ENCODE results near the gene SPATA6.
"Not testable (repeated sequence)": the region's sequence is repeated elsewhere in the genome, so short reads cannot be mapped to it uniquely, and the experiment has no call there.

Gene SPATA6

GRCh38 chr1:48442864-48443619, 29.0 kb downstream of the SPATA6 start:
- no peak overlapping the region for H2BK120ac ChIP-seq (ENCODE audit: low read depth, low read length)
- no peak overlapping the region for H3K4me2 ChIP-seq (ENCODE audit: insufficient read depth, low read length, poor library complexity, severe bottlenecking)
- H3K9me3 ChIP-seq (replicated peaks in 1 of 2; ENCODE audit: control insufficient read depth in 2 of 2, insufficient read depth in 1 of 2, low read depth in 1 of 2, low read length in 2 of 2) = peaks cover 0 to 8% of the 10 kb centered on the region in 2 donors
- no peak overlapping the region for H2BK15ac ChIP-seq (ENCODE audit: low read length)
- H2BK12ac ChIP-seq (ENCODE audit: low read length) = no peak overlapping the region
- H4K91ac ChIP-seq (ENCODE audit: low read depth, low read length, poor library complexity) = no peak overlapping the region
- no peak overlapping the region for H2AK5ac ChIP-seq (ENCODE audit: low read depth, low read length)
- no peak overlapping the region for H3K9ac ChIP-seq (ENCODE audit: low read depth, low read length, poor library complexity)
- H3K79me1 ChIP-seq (ENCODE audit: low read depth, low read length) = no peaks in the 10 kb centered on the region
- no peaks in the 10 kb centered on the region for H3K27me3 ChIP-seq (ENCODE audit: control insufficient read depth in 3 of 3, insufficient read depth in 3 of 3, low read depth in 1 of 3, low read length in 3 of 3)
- peaks cover 0 to 2% of the 10 kb centered on the region in 2 donors for H3K4me1 ChIP-seq (ENCODE audit: control insufficient read depth in 2 of 2, insufficient read depth in 1 of 2, low read depth in 1 of 2, low read length in 2 of 2)
- H4K8ac ChIP-seq (ENCODE audit: low read depth, low read length) = no peak overlapping the region
- WGBS, 2 donors (ENCODE audit: extremely low coverage in 2 of 2, insufficient read length in 2 of 2, insufficient replicate concordance in 1 of 2) = no CpG with 5 or more reads among the region's 6 CpGs
- H3K14ac ChIP-seq (ENCODE audit: low read length) = no peak overlapping the region
- H3K23ac ChIP-seq (ENCODE audit: low read depth, low read length, poor library complexity) = no peak overlapping the region
- no peak overlapping the region for H2AFZ ChIP-seq (ENCODE audit: low read length)
- no peak overlapping the region for H3K4me3 ChIP-seq (ENCODE audit: low read length in 2 of 2)
- no peak overlapping the region for H3K27ac ChIP-seq (replicated peaks; ENCODE audit: low read length)
- no peak overlapping the region for H2BK5ac ChIP-seq (ENCODE audit: low read length)
- H3K36me3 ChIP-seq (replicated peaks in 1 of 2; ENCODE audit: control insufficient read depth in 2 of 2, insufficient read depth in 2 of 2, low read length in 2 of 2) = peaks cover 0 to 9% of the 10 kb centered on the region in 2 donors
- H3K4ac ChIP-seq (ENCODE audit: low read length) = no peak overlapping the region
- DNase-seq (ENCODE audit: low spot score) = no peak
- no peak overlapping the region for H3K18ac ChIP-seq (ENCODE audit: low read length)

GRCh38 chr1:48440786-48441185, 31.2 kb downstream of the SPATA6 start:
- no CpG with 5 or more reads among the region's 3 CpGs for WGBS, 2 donors (ENCODE audit: extremely low coverage in 2 of 2, insufficient read length in 2 of 2, insufficient replicate concordance in 1 of 2)
- H3K79me1 ChIP-seq (ENCODE audit: low read depth, low read length); H2BK15ac ChIP-seq (ENCODE audit: low read length); H3K4me1 ChIP-seq (ENCODE audit: control insufficient read depth in 2 of 2, insufficient read depth in 1 of 2, low read depth in 1 of 2, low read length in 2 of 2); H3K4me2 ChIP-seq (ENCODE audit: insufficient read depth, low read length, poor library complexity, severe bottlenecking); H3K27me3 ChIP-seq (ENCODE audit: control insufficient read depth in 3 of 3, insufficient read depth in 3 of 3, low read depth in 1 of 3, low read length in 3 of 3); DNase-seq (ENCODE audit: low spot score); H3K4me3 ChIP-seq (ENCODE audit: low read length in 2 of 2); H3K36me3 ChIP-seq (replicated peaks in 1 of 2; ENCODE audit: control insufficient read depth in 2 of 2, insufficient read depth in 2 of 2, low read length in 2 of 2); H2BK5ac ChIP-seq (ENCODE audit: low read length); H2AFZ ChIP-seq (ENCODE audit: low read length); H3K23ac ChIP-seq (ENCODE audit: low read depth, low read length, poor library complexity); H4K8ac ChIP-seq (ENCODE audit: low read depth, low read length); H3K27ac ChIP-seq (replicated peaks; ENCODE audit: low read length); H3K4ac ChIP-seq (ENCODE audit: low read length); H2AK5ac ChIP-seq (ENCODE audit: low read depth, low read length); H3K14ac ChIP-seq (ENCODE audit: low read length); H2BK12ac ChIP-seq (ENCODE audit: low read length); H2BK120ac ChIP-seq (ENCODE audit: low read depth, low read length); H4K91ac ChIP-seq (ENCODE audit: low read depth, low read length, poor library complexity); H3K9me3 ChIP-seq (replicated peaks in 1 of 2; ENCODE audit: control insufficient read depth in 2 of 2, insufficient read depth in 1 of 2, low read depth in 1 of 2, low read length in 2 of 2); H3K18ac ChIP-seq (ENCODE audit: low read length); H3K9ac ChIP-seq (ENCODE audit: low read depth, low read length, poor library complexity): not testable (repeated sequence)

GRCh38 chr1:48439380-48439779, 32.6 kb downstream of the SPATA6 start:
- Histone ChIP-seq H3K14ac (ENCODE audit: low read length) (no peak overlapping the region), H3K9ac (ENCODE audit: low read depth, low read length, poor library complexity) (no peak overlapping the region), H4K8ac (ENCODE audit: low read depth, low read length) (no peak overlapping the region), H2AFZ (ENCODE audit: low read length) (no peak overlapping the region), H3K36me3 (replicated peaks in 1 of 2; ENCODE audit: control insufficient read depth in 2 of 2, insufficient read depth in 2 of 2, low read length in 2 of 2) (no peaks in the 10 kb centered on the region), H4K91ac (ENCODE audit: low read depth, low read length, poor library complexity) (no peak overlapping the region), H2BK5ac (ENCODE audit: low read length) (no peak overlapping the region), H3K4me3 (ENCODE audit: low read length in 2 of 2) (no peak overlapping the region), H2BK12ac (ENCODE audit: low read length) (no peak overlapping the region), H2AK5ac (ENCODE audit: low read depth, low read length) (no peak overlapping the region), H3K4me2 (ENCODE audit: insufficient read depth, low read length, poor library complexity, severe bottlenecking) (no peak overlapping the region), H3K9me3 (replicated peaks in 1 of 2; ENCODE audit: control insufficient read depth in 2 of 2, insufficient read depth in 1 of 2, low read depth in 1 of 2, low read length in 2 of 2) (peaks cover 0 to 10% of the 10 kb centered on the region in 2 donors), H2BK120ac (ENCODE audit: low read depth, low read length) (no peak overlapping the region), H3K18ac (ENCODE audit: low read length) (no peak overlapping the region), H3K79me1 (ENCODE audit: low read depth, low read length) (no peaks in the 10 kb centered on the region), H2BK15ac (ENCODE audit: low read length) (no peak overlapping the region), H3K4me1 (ENCODE audit: control insufficient read depth in 2 of 2, insufficient read depth in 1 of 2, low read depth in 1 of 2, low read length in 2 of 2) (peaks cover 0 to 2% of the 10 kb centered on the region in 2 donors), H3K23ac (ENCODE audit: low read depth, low read length, poor library complexity) (no peak overlapping the region), H3K27ac (replicated peaks; ENCODE audit: low read length) (no peak overlapping the region), H3K4ac (ENCODE audit: low read length) (no peak overlapping the region), H3K27me3 (ENCODE audit: control insufficient read depth in 3 of 3, insufficient read depth in 3 of 3, low read depth in 1 of 3, low read length in 3 of 3) (no peaks in the 10 kb centered on the region)
- DNase-seq (ENCODE audit: low spot score) = no peak
- no CpG with 5 or more reads among the region's 9 CpGs for WGBS, 2 donors (ENCODE audit: extremely low coverage in 2 of 2, insufficient read length in 2 of 2, insufficient replicate concordance in 1 of 2)

- H3K18ac ChIP-seq (ENCODE audit: low read length); H3K4me2 ChIP-seq (ENCODE audit: insufficient read depth, low read length, poor library complexity, severe bottlenecking); H2AFZ ChIP-seq (ENCODE audit: low read length); H2BK12ac ChIP-seq (ENCODE audit: low read length); DNase-seq (ENCODE audit: low spot score); H4K91ac ChIP-seq (ENCODE audit: low read depth, low read length, poor library complexity); H3K23ac ChIP-seq (ENCODE audit: low read depth, low read length, poor library complexity); H3K4ac ChIP-seq (ENCODE audit: low read length); H3K36me3 ChIP-seq (replicated peaks in 1 of 2; ENCODE audit: control insufficient read depth in 2 of 2, insufficient read depth in 2 of 2, low read length in 2 of 2); H3K9ac ChIP-seq (ENCODE audit: low read depth, low read length, poor library complexity); H3K27ac ChIP-seq (replicated peaks; ENCODE audit: low read length); H2AK5ac ChIP-seq (ENCODE audit: low read depth, low read length); H2BK120ac ChIP-seq (ENCODE audit: low read depth, low read length); H4K8ac ChIP-seq (ENCODE audit: low read depth, low read length); H3K14ac ChIP-seq (ENCODE audit: low read length); H3K4me3 ChIP-seq (ENCODE audit: low read length in 2 of 2); H3K9me3 ChIP-seq (replicated peaks in 1 of 2; ENCODE audit: control insufficient read depth in 2 of 2, insufficient read depth in 1 of 2, low read depth in 1 of 2, low read length in 2 of 2); H2BK15ac ChIP-seq (ENCODE audit: low read length); H3K79me1 ChIP-seq (ENCODE audit: low read depth, low read length); H3K27me3 ChIP-seq (ENCODE audit: control insufficient read depth in 3 of 3, insufficient read depth in 3 of 3, low read depth in 1 of 3, low read length in 3 of 3); H3K4me1 ChIP-seq (ENCODE audit: control insufficient read depth in 2 of 2, insufficient read depth in 1 of 2, low read depth in 1 of 2, low read length in 2 of 2); H2BK5ac ChIP-seq (ENCODE audit: low read length): not testable (repeated sequence)
These were observed 34.6 kb downstream of the SPATA6 start for GRCh38 chr1:48437379-48437778.
